Measurements from ENCODE around the gene PDE10A. TPM values are rescaled to one million over a fixed set of nuclear protein-coding genes. Genes with fewer than 3 reads are reported as not detected.
"Not testable (repeated sequence)": the region's sequence is repeated elsewhere in the genome, so short reads cannot be mapped to it uniquely, and the experiment has no call there.

The PDE10A gene
- total and polyA plus RNA-seq, 12 donors = 6.8 to 20.4 (median 14.2) TPM

DNA sequence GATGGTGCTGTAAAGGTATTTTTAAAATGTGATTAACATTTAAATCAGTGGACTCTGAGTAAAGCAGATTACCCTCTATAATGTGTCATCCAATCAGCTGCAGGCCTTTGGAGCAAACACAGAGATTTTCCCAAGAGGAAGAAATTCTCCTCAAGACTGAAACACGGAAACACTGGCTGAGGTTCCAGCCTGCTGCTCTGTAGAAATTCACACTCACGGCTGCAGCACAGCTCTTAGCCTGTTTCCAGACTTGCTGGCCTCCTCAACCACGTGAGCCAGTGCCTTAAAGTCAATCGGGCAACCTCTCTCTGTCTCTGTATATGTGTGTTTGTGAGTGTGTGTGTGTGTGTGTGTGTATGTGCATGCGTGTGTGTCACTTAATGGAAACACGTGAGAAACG, 41.1 kb downstream of the PDE10A start:
- Histone ChIP-seq H3K4me3 (no peak overlapping the region), H3K9me3 (no peaks in the 10 kb centered on the region), H3K27ac (no peak overlapping the region), H3K4me1 (peaks cover 0 to 17% (median 4%) of the 10 kb centered on the region in 9 donors), H3K36me3 (no peaks in the 10 kb centered on the region), H3K27me3 (no peaks in the 10 kb centered on the region)
- TF ChIP-seq, protein P1, sequence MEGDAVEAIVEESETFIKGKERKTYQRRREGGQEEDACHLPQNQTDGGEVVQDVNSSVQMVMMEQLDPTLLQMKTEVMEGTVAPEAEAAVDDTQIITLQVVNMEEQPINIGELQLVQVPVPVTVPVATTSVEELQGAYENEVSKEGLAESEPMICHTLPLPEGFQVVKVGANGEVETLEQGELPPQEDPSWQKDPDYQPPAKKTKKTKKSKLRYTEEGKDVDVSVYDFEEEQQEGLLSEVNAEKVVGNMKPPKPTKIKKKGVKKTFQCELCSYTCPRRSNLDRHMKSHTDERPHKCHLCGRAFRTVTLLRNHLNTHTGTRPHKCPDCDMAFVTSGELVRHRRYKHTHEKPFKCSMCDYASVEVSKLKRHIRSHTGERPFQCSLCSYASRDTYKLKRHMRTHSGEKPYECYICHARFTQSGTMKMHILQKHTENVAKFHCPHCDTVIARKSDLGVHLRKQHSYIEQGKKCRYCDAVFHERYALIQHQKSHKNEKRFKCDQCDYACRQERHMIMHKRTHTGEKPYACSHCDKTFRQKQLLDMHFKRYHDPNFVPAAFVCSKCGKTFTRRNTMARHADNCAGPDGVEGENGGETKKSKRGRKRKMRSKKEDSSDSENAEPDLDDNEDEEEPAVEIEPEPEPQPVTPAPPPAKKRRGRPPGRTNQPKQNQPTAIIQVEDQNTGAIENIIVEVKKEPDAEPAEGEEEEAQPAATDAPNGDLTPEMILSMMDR (IDR thresholded peaks at IDR 0.05) = no peak
- intact Hi-C loops (cut with DNase I) = no loop called here
- ATAC-seq (peak in 3 of 8 donors; percentile 11 to 33 (median 33)), DNase-seq (no peak)
- 68 to 80% methylated on average over 7 of the region's 7 CpGs for WGBS, 2 donors

DNA sequence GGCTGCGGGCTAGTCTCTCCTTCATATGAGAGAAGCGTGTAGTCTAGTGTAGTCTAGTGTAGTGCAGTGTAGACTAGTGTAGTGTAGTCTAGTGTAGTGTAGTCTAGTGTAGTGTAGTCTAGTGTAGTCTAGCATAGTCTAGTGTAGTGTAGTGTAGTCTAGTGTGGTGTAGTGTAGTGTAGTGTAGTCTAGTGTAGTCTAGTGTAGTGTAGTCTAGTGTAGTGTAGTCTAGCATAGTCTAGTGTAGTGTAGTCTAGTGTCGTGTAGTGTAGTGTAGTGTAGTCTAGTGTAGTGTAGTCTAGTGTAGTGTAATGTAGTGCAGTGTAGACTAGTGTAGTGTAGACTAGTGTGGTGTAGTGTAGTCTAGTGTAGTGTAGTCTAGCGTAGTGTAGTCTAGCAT, 44.1 kb downstream of the PDE10A start:
- not testable (repeated sequence) for H3K27me3 ChIP-seq, H3K4me3 ChIP-seq, H3K27ac ChIP-seq, H3K9me3 ChIP-seq, H3K36me3 ChIP-seq, ATAC-seq, DNase-seq
- peaks cover 0 to 18% (median 12%) of the 10 kb centered on the region in 9 donors for H3K4me1 ChIP-seq
- intact Hi-C loops (cut with DNase I) = loop anchor here in 1 of 10 donors (5.0 kb wide), 1 partner anchor 38 kb away; no protein-coding TSS in a partner anchor
- WGBS, 2 donors = 99% methylated on average over 4 of the region's 4 CpGs

DNA sequence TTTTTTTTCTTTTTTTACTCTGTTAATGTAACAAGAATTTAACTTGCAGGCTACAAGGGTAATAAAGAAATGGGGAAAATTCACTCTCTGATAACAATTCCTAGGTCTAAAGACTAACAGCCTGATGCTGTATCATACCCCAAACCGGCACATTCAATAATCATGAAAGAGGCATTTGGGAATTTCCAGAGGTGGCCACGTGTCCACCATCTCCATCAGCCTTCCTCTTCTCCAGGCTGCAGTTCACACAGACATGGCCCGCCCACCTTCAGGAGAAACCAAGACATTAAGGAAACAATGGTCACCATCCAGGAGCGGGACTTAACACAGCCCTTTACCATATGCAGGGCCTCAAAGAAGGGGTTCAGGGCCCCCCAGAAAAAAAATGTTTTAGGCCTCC, 44.8 kb downstream of the PDE10A start:
- Histone ChIP-seq H3K4me3 (no peak overlapping the region), H3K27me3 (no peaks in the 10 kb centered on the region), H3K36me3 (no peaks in the 10 kb centered on the region), H3K9me3 (no peaks in the 10 kb centered on the region), H3K27ac (no peak overlapping the region), H3K4me1 (peaks cover 0 to 18% (median 12%) of the 10 kb centered on the region in 9 donors)
- no peak for ATAC-seq
- intact Hi-C loops (cut with DNase I) = loop anchor here in 1 of 10 donors (5.0 kb wide), 1 partner anchor 39 kb away; no protein-coding TSS in a partner anchor
- WGBS, 2 donors = 80 to 82% methylated on average over 4 of the region's 4 CpGs
- TF ChIP-seq, protein P1 (IDR thresholded peaks at IDR 0.05) = no peak
- no peak for DNase-seq

DNA sequence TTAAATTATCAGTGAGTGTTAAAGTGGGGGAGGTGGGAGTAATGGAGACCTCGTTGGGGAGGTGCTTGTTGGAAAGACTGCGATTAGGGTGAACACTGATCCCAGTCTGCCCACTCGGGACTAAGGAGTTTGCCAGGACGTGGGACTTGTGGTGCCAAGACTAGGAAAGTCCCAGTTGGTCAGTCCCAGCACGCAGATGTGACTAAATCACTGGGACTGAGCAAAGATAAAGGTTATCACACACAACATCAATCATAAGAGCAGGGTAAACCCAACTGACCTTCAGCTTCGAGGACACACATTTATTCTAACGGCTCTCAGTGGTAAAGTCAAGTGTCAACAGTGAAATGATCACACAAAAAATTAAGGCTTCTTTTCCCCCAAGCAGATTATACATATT, 45.5 kb downstream of the PDE10A start:
- no peak overlapping the region for H3K4me3 ChIP-seq
- H3K9me3 ChIP-seq = no peaks in the 10 kb centered on the region
- intact Hi-C loops (cut with DNase I) = loop anchor here in 1 of 10 donors (5.0 kb wide), 1 partner anchor 40 kb away; no protein-coding TSS in a partner anchor
- H3K4me1 ChIP-seq = peaks cover 0 to 18% (median 12%) of the 10 kb centered on the region in 9 donors
- H3K27ac ChIP-seq = no peak overlapping the region
- TF ChIP-seq, protein P1 (IDR thresholded peaks at IDR 0.05) = no peak
- no peaks in the 10 kb centered on the region for H3K27me3 ChIP-seq
- no peak for ATAC-seq
- WGBS, 2 donors = 82 to 83% methylated on average over 7 of the region's 7 CpGs
- DNase-seq = no peak
- no peaks in the 10 kb centered on the region for H3K36me3 ChIP-seq

DNA sequence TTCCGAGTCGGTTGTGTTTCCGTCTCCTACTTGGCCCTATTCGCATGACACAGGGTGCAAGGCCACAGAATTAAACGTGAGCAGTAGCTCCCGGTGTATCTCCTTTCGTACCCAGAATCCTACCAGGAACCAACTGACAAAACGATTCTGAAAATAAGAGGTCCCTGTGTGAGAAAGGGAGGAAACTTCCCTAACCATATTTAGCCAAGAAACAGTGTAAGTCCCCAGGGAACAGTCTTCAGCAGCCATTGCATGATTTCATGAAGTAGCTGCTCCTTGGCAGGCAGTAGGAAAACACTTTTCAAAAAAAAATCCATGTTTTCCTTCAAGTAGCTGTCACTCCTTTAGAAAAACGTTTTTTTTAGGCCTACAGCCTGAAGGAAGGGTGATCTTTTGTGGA, 46.9 kb downstream of the PDE10A start:
- H3K36me3 ChIP-seq = no peaks in the 10 kb centered on the region
- TF ChIP-seq, protein P1 (IDR thresholded peaks at IDR 0.05) = no peak
- intact Hi-C loops (cut with DNase I) = loop anchor here in 1 of 10 donors (5.0 kb wide), 1 partner anchor 41 kb away; no protein-coding TSS in a partner anchor
- no peaks in the 10 kb centered on the region for H3K27me3 ChIP-seq
- peak overlapping the region in 9 of 10 donors; percentile 20 to 88 (median 74) for H3K27ac ChIP-seq
- peak overlapping the region in 9 of 10 donors; percentile 8 to 52 (median 42) for H3K4me3 ChIP-seq
- H3K4me1 ChIP-seq = peaks cover 0 to 18% (median 9%) of the 10 kb centered on the region in 9 donors
- 38 to 47% methylated on average over 9 of the region's 9 CpGs for WGBS, 2 donors
- DNase-seq (peak in 1 of 2 donors; percentile 67), ATAC-seq (peak; percentile 55 to 93 (median 86))
- no peaks in the 10 kb centered on the region for H3K9me3 ChIP-seq
